OCI-LY3 (cell line): ENCODE data around the gene ARF4.

Source experiments
- CTCF ChIP-seq: fragments of 200-600, 300-600 bp; sonication (generic); IDR thresholded peaks from 2 replicates; pipeline ENCODE4 v1.5.1; 2014; ENCODE audit warnings: antibody characterized with exemption, low read length, low read depth
- EZH2phosphoT487 ChIP-seq: fragments of 200-600 bp; shearing (Covaris generic); IDR thresholded peaks from 2 replicates; pipeline ENCODE4 v1.6.1; 2018; ENCODE audit warnings: antibody characterized with exemption, mixed run types, low read depth

GRCh38 chr3:57569859-57570450 lies 27.2 kb downstream of the ARF4 start:
- TF ChIP-seq CTCF (no peak), EZH2phosphoT487 (no peak)
